ENCODE data around the gene CAPN7. TPM values are rescaled to one million over a fixed set of nuclear protein-coding genes. Genes with fewer than 3 reads are reported as not detected.

The CAPN7 gene
- polyA plus RNA-seq, 3 donors: 11.7 to 20.8 (median 14.7) TPM

DNA sequence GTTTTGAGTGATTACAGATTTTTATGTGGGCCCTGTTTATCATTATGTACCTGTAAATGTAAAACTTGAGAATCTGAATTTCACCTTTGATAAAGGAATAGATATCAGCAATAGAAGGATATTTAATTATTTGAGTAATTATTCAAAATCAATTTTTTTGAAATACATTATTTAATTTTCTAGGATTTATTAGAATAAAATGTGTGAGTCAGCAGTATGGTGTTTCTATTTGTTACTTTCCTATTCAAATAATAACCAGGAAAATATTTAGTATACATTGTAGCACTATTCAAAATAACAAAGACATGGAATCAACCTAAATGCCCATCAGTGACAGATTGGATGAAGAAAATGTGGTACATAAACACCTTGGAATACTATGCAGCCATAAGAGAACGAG, 22.1 kb downstream of the CAPN7 start:
- Histone ChIP-seq H3K4me3 (replicated peaks in 1 of 3; ENCODE audit: low read depth in 2 of 3, low read length in 3 of 3) (no peak overlapping the region), H3K9me3 (replicated peaks in 1 of 2; ENCODE audit: control insufficient read depth in 1 of 2, insufficient read depth in 1 of 2, low read length in 2 of 2) (no peaks in the 10 kb centered on the region), H3K4me1 (ENCODE audit: control insufficient read depth in 1 of 2, insufficient read depth in 2 of 2, low read length in 2 of 2) (no peaks in the 10 kb centered on the region), H2AFZ (ENCODE audit: insufficient read depth, low read depth, low read length, poor library complexity, severe bottlenecking) (no peak overlapping the region), H3K27me3 (ENCODE audit: control insufficient read depth in 2 of 2, insufficient read depth in 2 of 2, low read length in 2 of 2) (no peaks in the 10 kb centered on the region), H3K9ac (ENCODE audit: insufficient read depth, low read length, poor library complexity, severe bottlenecking) (no peak overlapping the region), H3K4me2 (replicated peaks; ENCODE audit: extremely low read depth, low read length, poor library complexity, severe bottlenecking) (no peak overlapping the region), H3K27ac (ENCODE audit: low read depth in 1 of 2, low read length in 2 of 2) (no peak overlapping the region), H4K20me1 (ENCODE audit: insufficient read depth, low read length) (peaks cover 2% of the 10 kb centered on the region), H3K36me3 (replicated peaks in 1 of 2; ENCODE audit: control insufficient read depth in 1 of 2, insufficient read depth in 2 of 2, low read length in 2 of 2) (peaks cover 80 to 95% of the 10 kb centered on the region in 2 donors), H3K79me2 (ENCODE audit: insufficient read depth, low read length) (no peaks in the 10 kb centered on the region)
- no peak overlapping the region for H3K4me3 Mint-ChIP-seq
- intact Hi-C loops (cut with micrococcal nuclease): no loop called here
- H3K9me3 Mint-ChIP-seq: peaks cover 0 to 2% (median 0%) of the 10 kb centered on the region in 7 donors
- DNase-seq: no peak
- TF ChIP-seq, protein P1, sequence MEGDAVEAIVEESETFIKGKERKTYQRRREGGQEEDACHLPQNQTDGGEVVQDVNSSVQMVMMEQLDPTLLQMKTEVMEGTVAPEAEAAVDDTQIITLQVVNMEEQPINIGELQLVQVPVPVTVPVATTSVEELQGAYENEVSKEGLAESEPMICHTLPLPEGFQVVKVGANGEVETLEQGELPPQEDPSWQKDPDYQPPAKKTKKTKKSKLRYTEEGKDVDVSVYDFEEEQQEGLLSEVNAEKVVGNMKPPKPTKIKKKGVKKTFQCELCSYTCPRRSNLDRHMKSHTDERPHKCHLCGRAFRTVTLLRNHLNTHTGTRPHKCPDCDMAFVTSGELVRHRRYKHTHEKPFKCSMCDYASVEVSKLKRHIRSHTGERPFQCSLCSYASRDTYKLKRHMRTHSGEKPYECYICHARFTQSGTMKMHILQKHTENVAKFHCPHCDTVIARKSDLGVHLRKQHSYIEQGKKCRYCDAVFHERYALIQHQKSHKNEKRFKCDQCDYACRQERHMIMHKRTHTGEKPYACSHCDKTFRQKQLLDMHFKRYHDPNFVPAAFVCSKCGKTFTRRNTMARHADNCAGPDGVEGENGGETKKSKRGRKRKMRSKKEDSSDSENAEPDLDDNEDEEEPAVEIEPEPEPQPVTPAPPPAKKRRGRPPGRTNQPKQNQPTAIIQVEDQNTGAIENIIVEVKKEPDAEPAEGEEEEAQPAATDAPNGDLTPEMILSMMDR (IDR thresholded peaks at IDR 0.05): no peak
- no peaks in the 10 kb centered on the region for H3K27me3 Mint-ChIP-seq (ENCODE audit: low read depth in 3 of 3)
- 100% methylated on average over 1 of the region's 1 CpG for WGBS (ENCODE audit: insufficient coverage)
- H3K36me3 Mint-ChIP-seq: peaks cover 54 to 67% of the 10 kb centered on the region in 2 donors
- H3K27ac Mint-ChIP-seq: no peak overlapping the region
- no peaks in the 10 kb centered on the region for H3K4me1 Mint-ChIP-seq

DNA sequence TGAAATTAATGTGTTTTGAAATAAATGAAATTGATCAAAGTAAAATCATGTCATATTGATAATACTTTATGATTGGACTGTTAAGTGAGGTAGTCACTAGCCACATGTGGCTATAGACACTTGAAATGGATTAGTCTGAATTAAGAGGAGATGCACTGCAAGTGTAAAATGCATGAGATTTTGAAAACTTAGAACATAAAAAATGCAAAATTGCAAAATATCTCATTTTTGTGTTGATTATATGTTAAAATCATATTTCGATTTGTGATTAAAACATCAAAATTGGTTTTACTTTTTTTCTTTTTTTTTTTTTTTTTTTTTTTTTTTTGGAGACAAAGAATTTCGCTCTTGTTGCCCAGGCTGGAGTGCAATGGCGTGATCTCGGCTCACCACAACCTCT, 23.2 kb downstream of the CAPN7 start:
- no CpG with 5 or more reads among the region's 4 CpGs for WGBS (ENCODE audit: insufficient coverage)
- H3K36me3 ChIP-seq (replicated peaks in 1 of 2; ENCODE audit: control insufficient read depth in 1 of 2, insufficient read depth in 2 of 2, low read length in 2 of 2): peaks cover 78 to 94% of the 10 kb centered on the region in 2 donors
- Mint-ChIP-seq H3K27ac (no peak overlapping the region), H3K4me1 (no peaks in the 10 kb centered on the region), H3K36me3 (peaks cover 55 to 67% of the 10 kb centered on the region in 2 donors), H3K27me3 (ENCODE audit: low read depth in 3 of 3) (no peaks in the 10 kb centered on the region), H3K4me3 (no peak overlapping the region), H3K9me3 (peaks cover 0 to 2% (median 0%) of the 10 kb centered on the region in 7 donors)
- TF ChIP-seq, protein P1 (IDR thresholded peaks at IDR 0.05): no peak
- no peak overlapping the region for H2AFZ ChIP-seq (ENCODE audit: insufficient read depth, low read depth, low read length, poor library complexity, severe bottlenecking)
- no peak for DNase-seq
- H3K4me1 ChIP-seq (ENCODE audit: control insufficient read depth in 1 of 2, insufficient read depth in 2 of 2, low read length in 2 of 2): no peaks in the 10 kb centered on the region
- H3K9ac ChIP-seq (ENCODE audit: insufficient read depth, low read length, poor library complexity, severe bottlenecking): no peak overlapping the region
- no peak overlapping the region for H3K4me2 ChIP-seq (replicated peaks; ENCODE audit: extremely low read depth, low read length, poor library complexity, severe bottlenecking)
- H3K27me3 ChIP-seq (ENCODE audit: control insufficient read depth in 2 of 2, insufficient read depth in 2 of 2, low read length in 2 of 2): no peaks in the 10 kb centered on the region
- no peak overlapping the region for H3K27ac ChIP-seq (ENCODE audit: low read depth in 1 of 2, low read length in 2 of 2)
- no peaks in the 10 kb centered on the region for H3K9me3 ChIP-seq (replicated peaks in 1 of 2; ENCODE audit: control insufficient read depth in 1 of 2, insufficient read depth in 1 of 2, low read length in 2 of 2)
- H4K20me1 ChIP-seq (ENCODE audit: insufficient read depth, low read length): no peaks in the 10 kb centered on the region
- no peaks in the 10 kb centered on the region for H3K79me2 ChIP-seq (ENCODE audit: insufficient read depth, low read length)
- H3K4me3 ChIP-seq (replicated peaks in 1 of 3; ENCODE audit: low read depth in 2 of 3, low read length in 3 of 3): no peak overlapping the region
- intact Hi-C loops (cut with micrococcal nuclease): no loop called here
